Prostate gland (tissue), 2 donors: Measurements from ENCODE around the gene LHPP.

ENCODE experiments used
- POLR2A ChIP-seq: fragments of 450-650 bp; IDR thresholded peaks from one replicate; pipeline ENCODE4 v1.6.1; 2016; ENCODE audit warnings: antibody characterized with exemption, mild to moderate bottlenecking
- TF ChIP-seq, protein P1 (sequence below), 4 experiments: fragments of 200-600 bp in 2 of 4; fragments of 450-650 bp in 2 of 4; sonication (generic) in 2 of 4; IDR thresholded peaks; 1 replicate in 3 of 4; 2 replicates in 1 of 4; pipeline ENCODE4 v1.5.1; 2016 to 2019; ENCODE audit warnings: antibody characterized with exemption in 4 of 4, mild to moderate bottlenecking in 2 of 4, moderate library complexity in 2 of 4

DNA sequence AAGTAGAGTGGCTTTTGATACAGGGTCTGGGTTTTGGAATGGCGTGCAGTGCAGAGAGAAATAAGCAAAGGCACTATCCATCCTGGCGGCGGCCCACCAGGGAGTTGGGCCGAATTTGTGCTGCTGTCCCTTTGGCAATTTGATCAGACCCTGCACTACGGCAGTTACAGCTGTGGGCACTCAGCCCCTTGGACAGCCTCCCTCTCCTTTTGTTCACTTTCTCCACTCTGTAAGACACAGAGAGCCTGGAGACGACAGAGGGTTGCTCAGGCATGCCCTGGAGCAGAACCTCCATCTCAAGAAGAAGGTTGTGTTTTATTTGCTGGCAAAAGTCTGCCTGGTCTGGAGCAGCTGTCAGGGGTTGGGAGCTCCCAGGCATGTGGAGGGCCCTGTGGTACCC is 55.8 kb downstream of the LHPP start:
- TF ChIP-seq, protein P1, sequence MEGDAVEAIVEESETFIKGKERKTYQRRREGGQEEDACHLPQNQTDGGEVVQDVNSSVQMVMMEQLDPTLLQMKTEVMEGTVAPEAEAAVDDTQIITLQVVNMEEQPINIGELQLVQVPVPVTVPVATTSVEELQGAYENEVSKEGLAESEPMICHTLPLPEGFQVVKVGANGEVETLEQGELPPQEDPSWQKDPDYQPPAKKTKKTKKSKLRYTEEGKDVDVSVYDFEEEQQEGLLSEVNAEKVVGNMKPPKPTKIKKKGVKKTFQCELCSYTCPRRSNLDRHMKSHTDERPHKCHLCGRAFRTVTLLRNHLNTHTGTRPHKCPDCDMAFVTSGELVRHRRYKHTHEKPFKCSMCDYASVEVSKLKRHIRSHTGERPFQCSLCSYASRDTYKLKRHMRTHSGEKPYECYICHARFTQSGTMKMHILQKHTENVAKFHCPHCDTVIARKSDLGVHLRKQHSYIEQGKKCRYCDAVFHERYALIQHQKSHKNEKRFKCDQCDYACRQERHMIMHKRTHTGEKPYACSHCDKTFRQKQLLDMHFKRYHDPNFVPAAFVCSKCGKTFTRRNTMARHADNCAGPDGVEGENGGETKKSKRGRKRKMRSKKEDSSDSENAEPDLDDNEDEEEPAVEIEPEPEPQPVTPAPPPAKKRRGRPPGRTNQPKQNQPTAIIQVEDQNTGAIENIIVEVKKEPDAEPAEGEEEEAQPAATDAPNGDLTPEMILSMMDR (IDR thresholded peaks at IDR 0.05): no peak
- TF ChIP-seq POLR2A: no peak
